ENCODE measurements around the gene COPG2.

GRCh38 chr7:130471974-130472373 is 196.6 kb downstream of the COPG2 start:
- TF ChIP-seq CTCF (conservative IDR thresholded peaks at IDR 0.05), result no peak
- no peak for TF ChIP-seq EZH2 (IDR thresholded peaks at IDR 0.05; ENCODE audit: low read depth)

Data from PC-9 (cell line).